ENCODE measurements around the gene ADGRG3. TPM values are rescaled to one million over a fixed set of nuclear protein-coding genes. Genes with fewer than 3 reads are reported as not detected.

Gene ADGRG3
- total RNA-seq, 2 experiments from 2014 or later = 0.14 TPM; not detected in 1

GRCh38 chr16:57626420-57627170, 41.5 kb upstream of the ADGRG3 start:
- H3K4me3 Mint-ChIP-seq = no peak overlapping the region
- peaks cover 29% of the 10 kb centered on the region for H3K27me3 Mint-ChIP-seq (ENCODE audit: low read depth)
- CTCF ChIA-PET = no interaction called here
- DNase-seq = no peak
- H3K4me1 Mint-ChIP-seq (ENCODE audit: low read depth) = peaks cover 12% of the 10 kb centered on the region
- no peaks in the 10 kb centered on the region for H3K36me3 Mint-ChIP-seq (ENCODE audit: low read depth)
- intact Hi-C loops (cut with micrococcal nuclease) = no loop called here
- no peaks in the 10 kb centered on the region for H3K9me3 Mint-ChIP-seq
- no peak overlapping the region for H3K27ac Mint-ChIP-seq

GRCh38 chr16:57627184-57627871, 40.8 kb upstream of the ADGRG3 start:
- H3K4me1 Mint-ChIP-seq (ENCODE audit: low read depth) = peaks cover 12% of the 10 kb centered on the region
- H3K36me3 Mint-ChIP-seq (ENCODE audit: low read depth) = no peaks in the 10 kb centered on the region
- intact Hi-C loops (cut with micrococcal nuclease) = no loop called here
- H3K27ac Mint-ChIP-seq = no peak overlapping the region
- CTCF ChIA-PET = interaction anchor here (1.2 kb wide), 1 partner anchor 51 kb away, joined by 4 read pairs; no protein-coding TSS in a partner anchor
- H3K4me3 Mint-ChIP-seq = no peak overlapping the region
- DNase-seq = no peak
- H3K9me3 Mint-ChIP-seq = no peaks in the 10 kb centered on the region
- peaks cover 29% of the 10 kb centered on the region for H3K27me3 Mint-ChIP-seq (ENCODE audit: low read depth)

GRCh38 chr16:57628008-57628781, 39.9 kb upstream of the ADGRG3 start, which contains the start of gene ADGRG1:
Gene ADGRG1 (plus strand): TSS chr16:57628630. CDS start chr16:57650288, 21,658 bp downstream.
- H3K27me3 Mint-ChIP-seq (ENCODE audit: low read depth) = peaks cover 29% of the 10 kb centered on the region
- H3K9me3 Mint-ChIP-seq = no peaks in the 10 kb centered on the region
- intact Hi-C loops (cut with micrococcal nuclease) = loop anchor here (1.0 kb wide), 3 partner anchors 14 to 37 kb away; no protein-coding TSS in a partner anchor
- H3K4me1 Mint-ChIP-seq (ENCODE audit: low read depth) = peaks cover 12% of the 10 kb centered on the region
- CTCF ChIA-PET = interaction anchor here (0.9 to 2.1 kb wide), 5 partner anchors 10 to 52 kb away, joined by 3 to 7 read pairs (median 4); no protein-coding TSS in a partner anchor
- H3K36me3 Mint-ChIP-seq (ENCODE audit: low read depth) = no peaks in the 10 kb centered on the region
- H3K27ac Mint-ChIP-seq = no peak within 1 kb of the TSS
- no peak within 1 kb of the TSS for H3K4me3 Mint-ChIP-seq
- DNase-seq = peak; percentile 86

DNA sequence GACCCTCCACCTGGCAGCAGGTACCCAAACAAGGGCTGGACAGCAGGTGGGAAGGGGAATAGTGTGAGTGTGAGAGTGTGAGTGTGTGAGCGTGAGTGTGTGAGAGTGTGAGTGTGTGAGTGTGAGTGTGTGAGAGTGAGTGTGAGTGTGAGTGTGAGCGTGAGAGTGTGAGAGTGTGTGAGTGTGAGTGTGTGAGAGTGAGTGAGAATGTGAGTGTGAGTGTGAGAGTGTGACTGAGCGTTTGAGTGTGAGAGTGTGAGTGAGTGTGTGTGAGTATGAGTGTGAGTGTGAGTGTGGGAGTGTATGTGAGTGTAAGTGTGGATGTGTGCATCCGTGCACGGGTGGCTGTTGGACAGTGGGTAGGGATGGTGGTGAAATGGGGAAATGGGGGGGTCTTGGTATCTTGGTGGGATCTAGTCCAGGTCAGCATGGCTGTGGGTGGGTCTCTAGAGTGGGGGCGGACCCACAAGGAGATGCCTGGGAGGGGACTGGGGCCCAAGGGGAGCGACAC, 39.3 kb upstream of the ADGRG3 start:
- Mint-ChIP-seq H3K9me3 (no peaks in the 10 kb centered on the region), H3K27ac (no peak overlapping the region), H3K36me3 (ENCODE audit: low read depth) (no peaks in the 10 kb centered on the region), H3K27me3 (ENCODE audit: low read depth) (peaks cover 29% of the 10 kb centered on the region), H3K4me1 (ENCODE audit: low read depth) (peaks cover 12% of the 10 kb centered on the region), H3K4me3 (no peak overlapping the region)
- no peak for DNase-seq
- intact Hi-C loops (cut with micrococcal nuclease) = loop anchor here (1.0 kb wide), 3 partner anchors 15 to 38 kb away; no protein-coding TSS in a partner anchor
- CTCF ChIA-PET = interaction anchor here (0.9 to 2.1 kb wide), 5 partner anchors 11 to 52 kb away, joined by 3 to 7 read pairs (median 4); no protein-coding TSS in a partner anchor

DNA sequence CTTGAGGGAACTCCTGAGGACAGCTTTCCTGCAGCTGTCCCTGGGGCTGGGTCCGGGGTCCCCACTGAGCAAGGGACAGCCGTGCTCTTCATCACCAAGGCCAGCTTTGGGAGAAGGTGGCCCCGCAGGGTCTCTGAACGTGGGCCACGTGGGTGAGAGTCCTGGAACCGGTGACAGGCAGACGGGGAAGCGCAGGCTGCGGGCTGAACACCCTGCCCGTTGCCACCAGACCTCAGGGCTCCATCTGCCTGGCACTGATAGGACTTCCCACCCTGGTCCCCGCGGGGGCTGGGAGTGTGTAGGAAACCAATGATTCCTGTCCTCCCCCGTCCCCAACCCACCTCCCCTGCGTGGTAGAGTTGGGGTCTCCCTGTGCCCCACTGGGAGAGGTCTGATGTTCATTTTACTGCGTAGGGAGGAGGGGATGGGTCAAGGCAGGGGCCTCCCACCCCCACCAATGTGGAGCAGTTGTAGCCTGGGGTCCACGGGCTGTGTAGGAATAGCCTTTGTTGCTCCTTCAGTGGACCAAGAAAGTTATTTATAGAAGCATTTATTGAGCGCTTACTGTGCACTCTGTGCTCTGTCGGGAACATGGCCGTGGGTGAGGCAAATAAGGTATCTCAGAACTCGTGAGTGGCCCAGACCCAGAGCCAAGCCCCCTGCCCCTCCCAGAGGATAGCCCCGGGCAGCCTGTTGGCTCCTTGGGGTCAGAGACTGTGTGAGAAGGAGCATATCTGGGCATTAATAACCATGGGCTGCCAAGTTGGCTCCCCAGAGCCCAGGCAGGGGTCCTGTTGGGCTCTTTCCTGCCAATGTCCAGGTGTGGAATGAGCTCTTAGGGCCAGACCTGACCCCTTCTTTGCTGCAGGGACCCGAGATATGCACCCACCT, 38.3 kb upstream of the ADGRG3 start:
- Mint-ChIP-seq H3K27me3 (ENCODE audit: low read depth) (peaks cover 29% of the 10 kb centered on the region), H3K27ac (no peak overlapping the region), H3K9me3 (no peaks in the 10 kb centered on the region), H3K36me3 (ENCODE audit: low read depth) (no peaks in the 10 kb centered on the region), H3K4me3 (no peak overlapping the region), H3K4me1 (ENCODE audit: low read depth) (peaks cover 12% of the 10 kb centered on the region)
- intact Hi-C loops (cut with micrococcal nuclease) = no loop called here
- CTCF ChIA-PET = interaction anchor here (0.6 to 2.1 kb wide), 4 partner anchors 19 to 48 kb away, joined by 4 to 7 read pairs (median 5); no protein-coding TSS in a partner anchor
- DNase-seq = no peak

- CTCF ChIA-PET = interaction anchor here (0.6 to 2.1 kb wide), 3 partner anchors 19 to 49 kb away, joined by 4 to 5 read pairs (median 5); no protein-coding TSS in a partner anchor
- no peak overlapping the region for H3K27ac Mint-ChIP-seq
- peaks cover 12% of the 10 kb centered on the region for H3K4me1 Mint-ChIP-seq (ENCODE audit: low read depth)
- H3K4me3 Mint-ChIP-seq = no peak overlapping the region
- H3K27me3 Mint-ChIP-seq (ENCODE audit: low read depth) = peaks cover 29% of the 10 kb centered on the region
- intact Hi-C loops (cut with micrococcal nuclease) = no loop called here
- no peaks in the 10 kb centered on the region for H3K9me3 Mint-ChIP-seq
- DNase-seq = no peak
- no peaks in the 10 kb centered on the region for H3K36me3 Mint-ChIP-seq (ENCODE audit: low read depth)
Measured at GRCh38 chr16:57630407-57630797, 37.7 kb upstream of the ADGRG3 start.

GRCh38 chr16:57630931-57631845, 36.9 kb upstream of the ADGRG3 start:
- no peaks in the 10 kb centered on the region for H3K36me3 Mint-ChIP-seq (ENCODE audit: low read depth)
- DNase-seq = no peak
- CTCF ChIA-PET = interaction anchor here (0.6 to 1.5 kb wide), 2 partner anchors 19 to 50 kb away, joined by 4 to 5 read pairs; no protein-coding TSS in a partner anchor
- intact Hi-C loops (cut with micrococcal nuclease) = no loop called here
- peaks cover 29% of the 10 kb centered on the region for H3K27me3 Mint-ChIP-seq (ENCODE audit: low read depth)
- H3K9me3 Mint-ChIP-seq = no peaks in the 10 kb centered on the region
- peaks cover 12% of the 10 kb centered on the region for H3K4me1 Mint-ChIP-seq (ENCODE audit: low read depth)
- H3K27ac Mint-ChIP-seq = no peak overlapping the region
- no peak overlapping the region for H3K4me3 Mint-ChIP-seq

DNA sequence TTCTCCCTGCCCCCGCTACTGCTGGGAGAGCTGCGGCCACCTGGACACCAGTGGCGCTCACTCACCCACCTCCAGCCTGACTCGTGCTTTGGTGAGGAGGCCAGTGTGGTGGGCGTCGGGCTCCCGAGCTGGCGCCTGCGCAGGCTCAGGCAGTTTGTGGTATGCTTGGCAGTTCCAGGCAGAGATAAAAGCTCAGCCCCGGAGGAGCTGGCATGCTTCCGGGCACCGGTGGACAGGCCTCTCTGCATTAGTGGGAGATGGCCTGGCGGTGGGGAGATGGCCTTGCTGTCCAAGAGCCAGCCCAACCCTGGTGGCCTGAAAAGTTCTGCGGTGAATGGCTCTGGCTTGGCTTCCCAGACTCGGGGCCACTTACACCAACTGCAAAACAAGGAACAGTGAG, 35.5 kb upstream of the ADGRG3 start:
- intact Hi-C loops (cut with micrococcal nuclease) = no loop called here
- no peak for DNase-seq
- Mint-ChIP-seq H3K27me3 (ENCODE audit: low read depth) (peaks cover 27% of the 10 kb centered on the region), H3K4me1 (ENCODE audit: low read depth) (peaks cover 12% of the 10 kb centered on the region), H3K36me3 (ENCODE audit: low read depth) (no peaks in the 10 kb centered on the region), H3K27ac (no peak overlapping the region), H3K9me3 (no peaks in the 10 kb centered on the region), H3K4me3 (no peak overlapping the region)
- CTCF ChIA-PET = interaction anchor here (0.8 to 10.0 kb wide), 2 partner anchors 16 to 33 kb away, joined by 4 to 63 read pairs; no protein-coding TSS in a partner anchor

DNA sequence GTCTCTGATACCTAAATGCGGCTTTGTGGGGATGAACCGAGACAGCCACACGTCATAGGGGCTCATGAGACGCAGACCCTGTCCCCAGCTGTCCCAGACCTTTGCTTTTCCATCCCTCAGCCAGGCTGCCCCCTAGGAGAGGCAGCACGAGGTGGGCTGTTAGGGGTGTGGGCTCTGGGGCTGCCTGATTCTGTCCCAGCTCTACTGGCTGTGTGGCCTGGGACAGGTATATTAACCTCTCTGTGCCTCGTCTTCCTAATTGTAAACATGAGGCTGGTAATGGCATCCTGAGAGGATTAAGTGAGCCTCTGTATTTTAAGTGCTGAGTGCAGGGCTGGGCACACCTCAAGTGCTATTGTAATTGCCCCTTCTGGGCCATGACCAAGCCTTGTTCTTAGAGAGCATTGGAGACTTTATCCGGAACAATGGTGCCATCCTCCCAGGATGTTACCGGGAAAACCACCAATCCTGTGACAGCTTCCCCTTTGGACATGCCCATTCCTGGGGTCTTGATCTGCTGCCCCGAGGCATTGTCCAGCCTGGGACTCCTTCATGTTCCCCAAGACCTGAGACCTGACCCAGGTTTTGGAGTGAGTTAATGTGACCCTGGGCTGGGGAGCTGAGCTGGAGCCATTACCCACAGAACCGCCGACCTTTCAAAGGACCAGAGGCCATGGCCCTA, 34.6 kb upstream of the ADGRG3 start:
- CTCF ChIA-PET = interaction anchor here (0.8 to 10.0 kb wide), 2 partner anchors 15 to 34 kb away, joined by 4 to 63 read pairs; no protein-coding TSS in a partner anchor
- intact Hi-C loops (cut with micrococcal nuclease) = no loop called here
- Mint-ChIP-seq H3K36me3 (ENCODE audit: low read depth) (no peaks in the 10 kb centered on the region), H3K4me1 (ENCODE audit: low read depth) (peaks cover 6% of the 10 kb centered on the region), H3K9me3 (no peaks in the 10 kb centered on the region), H3K27ac (no peak overlapping the region), H3K4me3 (no peak overlapping the region), H3K27me3 (ENCODE audit: low read depth) (peaks cover 27% of the 10 kb centered on the region)
- no peak for DNase-seq

DNA sequence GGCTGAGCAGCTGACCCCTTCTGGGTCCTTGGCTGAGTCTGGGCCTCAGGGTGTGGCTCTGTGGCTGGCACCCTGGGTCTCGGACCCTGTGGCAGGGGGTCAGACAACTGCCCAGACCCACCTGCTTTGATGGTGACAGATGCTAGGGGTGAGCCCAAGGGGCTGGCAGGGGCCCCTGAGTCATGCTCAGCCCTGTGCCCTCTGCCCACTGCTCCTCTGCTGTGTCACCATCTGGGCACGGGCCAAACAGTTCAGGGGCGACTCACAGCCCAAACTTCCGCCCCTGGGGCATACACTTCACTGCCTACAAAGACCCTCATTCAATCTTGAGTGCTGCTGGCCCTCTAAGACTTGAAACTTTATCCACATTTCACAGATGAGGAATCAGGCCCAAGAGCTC, 33.9 kb upstream of the ADGRG3 start:
- CTCF ChIA-PET = interaction anchor here (1.2 to 10.0 kb wide), 2 partner anchors 14 to 58 kb away, joined by 7 to 63 read pairs; no protein-coding TSS in a partner anchor
- H3K36me3 Mint-ChIP-seq (ENCODE audit: low read depth) = no peaks in the 10 kb centered on the region
- intact Hi-C loops (cut with micrococcal nuclease) = no loop called here

More for the DNA sequence above, 33.9 kb upstream of the ADGRG3 start:
- Mint-ChIP-seq H3K9me3 (no peaks in the 10 kb centered on the region), H3K27me3 (ENCODE audit: low read depth) (peaks cover 20% of the 10 kb centered on the region), H3K4me1 (ENCODE audit: low read depth) (peaks cover 2% of the 10 kb centered on the region), H3K4me3 (no peak overlapping the region), H3K27ac (no peak overlapping the region)
- DNase-seq = no peak
